SK-N-SH treated with all-trans-retinoic acid at 6 μM for 48 hours (cell line): Measurements from ENCODE around the gene SLC18A3.
A peak's percentile ranks its signal among the peaks of the same experiment; 100 is the strongest.

Experiments
- TCF4 ChIP-seq: fragments of 250-450 bp; sonication (Bioruptor Pico); IDR thresholded peaks from 2 replicates; pipeline ENCODE4 v1.8.0; 2021; ENCODE audit warnings: mild to moderate bottlenecking, moderate library complexity, borderline replicate concordance
- ZFP3 ChIP-seq: fragments of 250-450 bp; sonication (Bioruptor Pico); IDR thresholded peaks from 2 replicates; pipeline ENCODE4 v1.5.0; 2020; ENCODE audit warnings: mild to moderate bottlenecking, moderate library complexity
- ZFP30 ChIP-seq: fragments of 450-650 bp; formaldehyde crosslinking; IDR thresholded peaks from 2 replicates; pipeline ENCODE4 v1.5.0; 2022; ENCODE audit warnings: mild to moderate bottlenecking, moderate library complexity

DNA sequence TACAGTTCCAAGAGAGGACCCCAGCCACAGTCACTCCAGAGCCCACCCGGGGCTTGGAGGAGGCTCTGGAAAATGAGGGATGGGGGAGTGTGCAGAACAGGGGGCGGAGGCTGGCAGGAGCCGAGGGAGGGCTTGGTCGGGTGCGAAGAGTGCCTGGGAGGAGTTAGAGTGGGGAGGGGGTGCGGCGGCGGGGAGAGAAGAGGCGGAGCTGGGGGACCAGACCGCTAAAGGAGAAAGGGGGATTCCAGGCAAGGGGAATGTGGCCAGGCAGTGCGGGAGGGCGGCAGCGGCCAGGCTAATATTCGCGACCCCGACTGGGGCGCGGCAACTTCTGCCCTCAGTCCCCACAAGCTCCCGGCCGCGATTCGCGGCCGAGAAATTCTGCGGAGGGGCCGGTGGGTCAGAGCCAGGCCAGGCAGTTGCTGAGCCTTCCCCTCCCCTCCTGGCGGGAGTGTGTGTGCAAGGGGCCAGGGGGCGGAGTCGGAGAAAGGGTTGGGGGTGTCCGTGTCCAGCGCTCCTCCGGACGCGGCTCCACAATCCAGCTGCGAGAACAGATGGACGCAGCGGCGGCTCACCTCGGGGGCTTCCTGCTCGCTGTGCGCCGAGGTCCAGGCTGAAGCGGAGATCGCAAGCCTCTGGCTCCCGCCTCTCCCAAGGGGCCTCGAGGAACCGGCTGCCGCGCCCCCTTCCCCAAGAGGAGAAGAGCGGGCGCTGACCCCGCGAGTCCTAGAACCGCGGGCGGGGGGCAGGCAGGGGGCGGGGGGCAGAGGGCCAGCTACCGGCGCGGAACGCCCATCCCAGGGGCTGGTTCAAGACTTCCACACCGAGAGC, 612 bp upstream of the SLC18A3 start:
- TF ChIP-seq TCF4 (CRISPR knock-in tag), result 0 out of 2 replicates have a peak, but pooled peaks have one; percentile 14
- TF ChIP-seq ZFP3, result no peak
- no peak for TF ChIP-seq ZFP30 (CRISPR knock-in tag)
